Stimulated activated CD8-positive, alpha-beta memory T cell treated with anti-CD3 and anti-CD28 coated beads, Interleukin-15, amount 100 ng/mL, for 48 hours (primary cell): ENCODE data around the gene OCIAD2.
"Not testable (repeated sequence)": the region's sequence is repeated elsewhere in the genome, so short reads cannot be mapped to it uniquely, and the experiment has no call there.

Experiments
- DNase-seq, 2 donors: peaks; one replicate each; pipeline ENCODE4 v3.0.0-alpha.2; 2020; ENCODE audit warnings: low read depth in 2 of 2

The OCIAD2 gene

DNA sequence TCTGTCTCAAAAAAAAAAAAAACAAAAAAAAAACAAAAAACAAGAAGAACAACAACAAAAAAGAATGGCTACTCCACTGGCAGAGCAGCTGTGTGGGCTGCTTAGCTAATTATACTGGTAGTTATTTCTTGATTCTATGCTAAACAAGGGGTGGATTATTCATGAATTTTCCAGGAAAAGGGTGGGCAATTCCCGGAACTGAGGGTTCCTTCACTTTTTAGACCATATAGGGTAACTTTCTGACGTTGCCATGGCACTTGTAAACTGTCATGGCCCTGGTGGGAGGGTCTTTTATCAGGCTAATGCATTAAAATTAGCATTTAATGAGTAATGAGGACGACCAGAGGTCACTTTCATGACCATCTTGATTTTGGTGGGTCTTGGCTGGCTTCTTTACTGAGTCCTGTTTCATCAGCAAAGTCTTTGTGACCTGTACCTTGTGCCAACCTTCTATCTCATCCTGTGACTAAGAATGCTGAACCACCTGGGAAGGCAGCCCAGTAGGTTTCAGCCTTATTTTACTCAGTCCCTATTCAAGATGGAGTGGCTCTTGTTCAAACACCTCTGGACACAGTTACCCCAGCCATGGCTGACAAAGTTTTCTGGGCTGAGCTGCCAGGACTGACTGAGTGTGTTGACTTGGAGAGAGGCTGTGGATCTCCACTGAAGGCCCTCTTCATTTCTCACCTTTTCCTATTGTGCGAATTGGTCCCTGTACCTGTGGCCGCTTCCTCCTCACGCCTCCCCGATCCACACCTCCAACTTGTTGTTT, 1.3 kb upstream of the OCIAD2 start:
- no peak for DNase-seq

DNA sequence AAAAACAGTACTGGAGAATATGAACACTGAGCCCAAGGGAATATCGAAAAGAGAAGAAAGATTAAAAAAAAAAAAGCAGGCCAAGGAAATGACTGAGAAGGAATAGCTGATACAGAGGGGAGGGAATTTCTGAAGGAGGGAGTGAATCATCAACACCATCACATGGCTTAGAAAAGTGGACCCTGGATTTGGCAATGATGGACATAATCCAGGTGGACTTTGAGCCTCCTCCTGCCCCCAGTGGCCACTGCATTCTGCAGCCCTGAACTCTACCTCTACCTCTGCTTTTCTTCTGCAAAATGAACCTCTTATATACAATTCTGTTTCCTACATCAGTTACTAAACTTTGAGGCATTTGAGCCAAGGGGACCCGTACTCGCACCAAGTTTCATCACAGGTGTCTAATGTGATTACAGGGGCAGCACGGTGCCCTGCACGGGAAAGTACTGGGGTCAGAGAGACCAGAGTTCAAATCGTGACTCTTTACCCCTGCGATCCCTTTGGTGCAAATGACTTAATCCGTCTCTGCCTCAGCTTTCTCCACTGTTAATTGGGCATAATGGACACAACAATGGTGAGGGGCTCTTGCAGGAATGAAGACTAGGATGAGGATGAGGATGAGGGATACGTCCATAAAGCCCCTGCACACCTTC, 1.1 kb downstream of the OCIAD2 start:
- DNase-seq, result no peak

DNA sequence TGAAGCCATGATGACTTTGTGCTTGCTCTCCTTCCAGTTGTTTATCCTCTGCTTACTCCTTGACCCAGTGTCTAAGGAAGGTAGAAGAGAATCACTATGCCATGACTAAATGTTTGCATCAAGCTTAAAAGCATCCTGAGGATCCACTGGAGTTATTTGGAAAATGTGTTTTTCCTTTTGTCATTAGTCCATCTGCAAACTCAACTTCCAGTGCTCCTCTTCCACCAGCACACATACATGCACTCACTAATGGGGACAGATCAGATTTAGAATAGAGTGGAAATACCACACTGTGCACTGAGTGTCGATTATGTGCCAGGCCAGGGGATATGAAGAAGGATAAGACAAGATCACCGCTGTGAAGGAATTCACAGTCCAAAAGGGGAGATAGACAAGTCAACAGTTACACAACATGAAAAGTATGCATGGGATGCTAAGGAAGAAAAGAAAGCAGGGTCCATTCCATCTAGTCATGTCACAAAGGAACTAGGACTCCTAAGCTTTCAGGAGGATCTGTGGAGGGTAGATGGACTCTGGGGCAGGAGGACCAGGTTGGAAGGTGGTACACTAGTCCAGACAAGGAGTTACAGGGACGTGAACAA, 1.9 kb downstream of the OCIAD2 start:
- no peak for DNase-seq

DNA sequence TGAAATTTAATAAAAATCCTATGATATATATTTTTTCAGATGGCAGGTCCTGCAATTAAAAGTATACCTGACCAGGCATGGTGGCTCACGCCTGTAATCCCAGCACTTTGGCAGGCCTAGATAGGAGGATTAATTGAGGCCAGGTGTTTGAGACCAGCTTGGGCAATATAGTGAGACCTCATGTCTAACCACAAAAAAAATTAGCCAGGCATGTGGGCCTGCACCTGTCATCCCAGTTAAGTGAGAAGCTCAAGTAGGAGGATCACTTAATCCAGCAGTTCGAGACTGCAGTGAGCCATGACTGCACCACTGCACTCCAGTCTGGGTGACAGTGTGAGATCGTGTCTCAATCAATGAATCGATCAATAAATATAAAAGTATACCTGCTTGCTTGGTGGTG, 2.5 kb downstream of the OCIAD2 start:
- DNase-seq, result no peak

- DNase-seq, result no peak
These were observed 4.3 kb downstream of the OCIAD2 start for GRCh38 chr4:48902266-48902665.

GRCh38 chr4:48901196-48901595, 5.4 kb downstream of the OCIAD2 start:
- no peak for DNase-seq

DNA sequence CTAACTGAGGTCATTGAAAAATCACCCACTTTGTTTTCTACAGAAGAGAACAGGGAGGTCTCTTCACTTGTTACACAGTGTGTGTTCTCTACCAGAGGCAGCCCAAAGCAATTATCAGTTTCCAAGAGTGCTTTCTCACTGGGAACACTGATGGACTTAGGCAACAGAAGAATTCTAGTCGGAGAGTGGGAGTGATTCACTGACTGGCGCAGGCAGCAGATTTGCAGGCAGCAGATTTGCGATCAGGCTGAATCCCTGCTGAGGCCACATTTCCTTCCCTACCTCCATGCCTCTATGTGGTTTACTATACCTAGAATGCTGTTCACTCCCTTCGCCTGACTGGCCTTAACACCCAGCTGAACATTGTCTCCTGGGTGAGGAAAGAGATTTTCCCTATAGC, 6.6 kb downstream of the OCIAD2 start:
- DNase-seq, result no peak

GRCh38 chr4:48899432-48899749, 7.2 kb downstream of the OCIAD2 start:
- DNase-seq, result no peak

DNA sequence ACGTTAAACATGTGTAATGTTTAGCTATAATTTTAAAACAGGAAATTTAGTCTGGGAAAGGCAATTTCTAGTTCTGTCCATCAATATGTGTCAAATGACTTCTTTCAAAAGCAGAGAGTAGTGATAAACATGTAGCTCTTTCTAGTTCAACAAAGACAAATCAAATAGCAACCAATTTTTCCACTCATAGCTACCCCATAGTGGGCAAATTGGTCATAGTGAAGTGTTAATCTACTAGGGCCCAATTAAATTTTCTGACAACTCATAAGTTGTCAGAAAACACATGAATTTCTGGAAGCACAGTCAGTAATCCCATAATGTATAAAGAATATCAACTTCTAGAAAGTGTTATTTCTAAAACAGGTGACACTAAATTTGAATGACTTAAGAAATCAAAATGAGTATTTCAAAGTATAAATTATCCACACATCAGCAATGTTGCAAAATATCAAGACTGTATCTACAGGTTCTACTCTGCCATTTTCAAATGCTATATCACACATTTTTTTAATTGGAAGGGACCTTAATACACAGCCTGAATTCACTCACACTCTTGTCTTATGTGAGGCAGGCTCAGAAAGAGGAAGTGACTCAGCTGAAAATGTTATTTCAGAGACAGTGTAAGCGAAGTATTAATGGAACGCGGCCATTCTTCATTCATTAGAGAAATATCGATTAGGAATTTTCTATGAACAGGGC, 7.7 kb downstream of the OCIAD2 start:
- no peak for DNase-seq

DNA sequence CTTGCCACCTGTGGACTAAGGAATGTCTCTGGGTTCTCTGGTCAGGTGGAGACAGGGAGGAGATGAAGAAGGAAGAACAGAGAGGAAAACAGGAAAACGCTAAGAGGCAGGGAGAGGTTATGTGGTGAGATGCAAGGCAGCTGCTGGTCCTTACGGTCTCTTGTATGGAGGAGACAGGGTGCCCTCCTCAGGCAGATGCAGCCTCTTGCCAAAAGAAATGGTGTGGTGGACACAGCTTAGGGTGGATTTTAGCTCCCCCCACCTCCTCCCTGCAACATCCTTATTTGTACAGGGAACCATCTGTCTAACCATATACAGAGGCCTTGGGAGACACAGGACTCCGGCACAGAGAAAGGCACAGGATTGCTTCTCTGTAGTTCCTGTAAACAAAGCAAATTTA, 9.7 kb downstream of the OCIAD2 start:
- no peak for DNase-seq

DNA sequence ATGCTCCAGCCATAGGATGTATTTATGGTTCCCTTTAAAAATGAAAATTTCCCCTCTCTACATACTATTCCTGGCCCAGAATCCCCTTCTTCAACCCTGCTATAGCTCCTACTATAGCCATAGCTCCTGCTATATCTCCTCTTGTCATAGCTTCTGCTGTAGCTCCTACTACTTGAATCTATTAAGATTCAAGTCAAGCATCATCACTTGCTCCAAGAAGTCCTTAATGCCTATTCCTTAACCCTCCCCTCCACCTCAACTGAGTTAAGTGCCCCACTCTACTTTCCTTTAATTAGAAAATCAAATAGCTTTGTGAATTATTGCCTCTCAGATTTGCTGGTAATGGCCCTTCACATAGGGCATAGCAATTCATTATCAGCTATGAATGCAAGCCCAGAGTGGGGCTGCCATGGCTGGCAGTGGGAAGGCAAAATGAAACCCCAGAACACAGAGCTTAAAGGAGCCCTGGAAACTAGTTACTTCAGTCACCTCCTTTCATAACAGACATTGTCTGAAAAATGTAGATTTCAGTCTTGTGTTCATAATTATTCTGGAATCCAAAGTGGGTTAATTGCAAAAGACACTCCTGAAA, 15.4 kb downstream of the OCIAD2 start:
- DNase-seq, result no peak

GRCh38 chr4:48889750-48890149, 16.8 kb downstream of the OCIAD2 start:
- not testable (repeated sequence) for DNase-seq

DNA sequence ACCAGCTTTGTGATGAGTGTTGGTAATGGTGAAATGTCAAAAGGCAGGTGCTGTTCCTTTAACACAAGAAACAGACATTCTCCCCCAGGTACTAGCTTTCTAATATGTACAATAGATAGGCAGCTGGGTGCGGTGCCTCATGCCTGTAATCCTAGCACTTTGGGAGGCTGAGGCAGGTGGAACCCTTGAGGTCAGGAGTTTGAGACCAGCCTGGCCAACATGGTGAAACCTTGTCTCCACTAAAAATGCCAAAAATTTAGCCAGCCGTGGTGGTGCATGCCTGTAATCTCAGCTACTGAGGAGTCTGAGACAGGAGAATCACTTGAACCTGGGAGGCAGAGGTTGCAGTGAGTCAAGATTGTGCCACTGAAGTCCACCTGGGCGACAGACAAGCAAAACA, 24.9 kb downstream of the OCIAD2 start:
- DNase-seq, result not testable (repeated sequence)

GRCh38 chr4:48879561-48880442, 26.8 kb downstream of the OCIAD2 start:
- DNase-seq, result no peak

DNA sequence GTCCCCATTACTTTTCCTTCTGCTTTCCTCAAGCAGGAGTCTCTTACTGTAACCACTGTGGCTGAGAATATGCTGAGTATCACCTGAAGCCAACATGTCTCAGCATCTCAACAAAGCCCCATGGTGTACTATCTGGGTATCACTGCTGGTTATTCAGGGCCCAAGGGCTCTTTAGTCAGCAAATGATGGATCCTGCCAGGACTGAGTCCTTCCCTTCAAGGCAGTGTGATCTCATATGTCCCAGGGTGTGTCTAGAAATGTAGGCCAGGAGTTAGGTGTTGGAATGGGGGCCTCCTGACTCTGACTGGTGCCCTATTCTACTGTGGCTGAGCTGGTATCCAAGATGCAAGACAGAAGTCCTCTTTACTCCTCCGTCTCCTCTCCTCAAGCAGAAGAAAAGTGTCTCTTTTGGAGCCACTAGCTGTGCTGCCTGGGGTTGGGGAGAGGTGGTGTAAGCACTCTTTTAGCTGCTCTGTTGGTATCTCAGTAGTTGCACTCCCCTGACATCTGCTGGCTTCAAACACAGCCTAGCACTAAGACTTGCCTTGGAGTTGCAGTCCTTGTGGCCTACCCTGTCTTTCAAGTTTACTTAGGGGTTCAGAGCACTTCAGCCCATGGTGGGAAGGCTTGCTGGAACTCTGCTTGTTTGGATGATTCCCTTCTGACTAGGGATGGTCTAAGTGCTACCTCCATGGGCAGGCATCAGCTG, 28.6 kb downstream of the OCIAD2 start:
- DNase-seq, result no peak

- DNase-seq, result not testable (repeated sequence)
These were observed 41.9 kb downstream of the OCIAD2 start for GRCh38 chr4:48864696-48865095.

GRCh38 chr4:48863728-48864127, 42.8 kb downstream of the OCIAD2 start:
- DNase-seq, result no peak

- no peak for DNase-seq
These were observed 43.9 kb downstream of the OCIAD2 start for GRCh38 chr4:48862661-48863060.

DNA sequence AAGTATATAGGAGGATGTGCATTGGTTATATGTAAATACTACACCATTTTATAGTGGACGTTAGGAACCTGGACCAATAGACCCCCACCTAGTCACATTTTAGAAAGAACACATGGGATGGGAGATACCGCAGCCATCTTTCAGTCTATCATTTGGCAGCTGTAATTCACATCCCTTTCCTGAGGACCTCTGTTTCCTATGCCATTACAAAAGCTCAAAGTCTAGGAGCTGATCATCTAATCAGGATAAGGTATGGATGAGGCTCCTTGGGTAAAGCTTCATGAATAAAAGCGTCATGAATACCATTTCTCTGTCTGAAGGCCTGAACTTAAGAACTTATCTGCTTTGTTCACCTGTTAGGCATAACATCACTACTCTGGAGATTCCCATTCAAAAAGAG, 44.5 kb downstream of the OCIAD2 start:
- no peak for DNase-seq

GRCh38 chr4:48858130-48858529, 48.4 kb downstream of the OCIAD2 start:
- no peak for DNase-seq

- no peak for DNase-seq
These were observed 51.6 kb downstream of the OCIAD2 start for GRCh38 chr4:48854982-48855381.
